ENCODE results near the gene GADL1.

Gene GADL1

GRCh38 chr3:30720586-30721313 is 173.7 kb downstream of the GADL1 start:
- no peak overlapping the region for H3K9ac ChIP-seq
- no peak for TF ChIP-seq Cebpa-rat (IDR thresholded peaks at IDR 0.05)
- peak overlapping the region; percentile 53; the same call in 1 of the 2 replicates for H3K4me2 ChIP-seq
- H3K4me1 ChIP-seq: peaks cover 43% of the 10 kb centered on the region
- no peaks in the 10 kb centered on the region for H4K20me1 ChIP-seq
- H3K36me3 ChIP-seq: no peaks in the 10 kb centered on the region
- H3K27ac ChIP-seq: peak overlapping the region; percentile 63
- H3K4me3 ChIP-seq: no peak overlapping the region
- H3K27me3 ChIP-seq: no peaks in the 10 kb centered on the region
- H3K9me3 ChIP-seq: peaks cover 39% of the 10 kb centered on the region

GRCh38 chr3:30719536-30719935 is 174.9 kb downstream of the GADL1 start:
- TF ChIP-seq Cebpa-rat (IDR thresholded peaks at IDR 0.05): no peak
- peaks cover 35% of the 10 kb centered on the region for H3K9me3 ChIP-seq
- no peak overlapping the region for H3K4me3 ChIP-seq
- H3K4me1 ChIP-seq: peaks cover 43% of the 10 kb centered on the region
- no peak overlapping the region for H3K9ac ChIP-seq
- peak overlapping the region; percentile 63 for H3K27ac ChIP-seq
- H4K20me1 ChIP-seq: no peaks in the 10 kb centered on the region
- H3K36me3 ChIP-seq: no peaks in the 10 kb centered on the region
- no peaks in the 10 kb centered on the region for H3K27me3 ChIP-seq
- peak overlapping the region; percentile 53 for H3K4me2 ChIP-seq

- no peaks in the 10 kb centered on the region for H3K27me3 ChIP-seq
Measured at GRCh38 chr3:30713885-30714503, 180.5 kb downstream of the GADL1 start.

GRCh38 chr3:30712991-30713390 is 181.5 kb downstream of the GADL1 start:
- H3K27me3 ChIP-seq: no peaks in the 10 kb centered on the region
- no peak overlapping the region for H3K27ac ChIP-seq
- H3K9me3 ChIP-seq: peaks cover 28% of the 10 kb centered on the region
- no peaks in the 10 kb centered on the region for H3K36me3 ChIP-seq
- H3K4me3 ChIP-seq: no peak overlapping the region
- no peak for TF ChIP-seq Cebpa-rat (IDR thresholded peaks at IDR 0.05)
- H3K9ac ChIP-seq: no peak overlapping the region
- H3K4me2 ChIP-seq: peak overlapping the region; percentile 5; the same call in 1 of the 2 replicates
- no peaks in the 10 kb centered on the region for H4K20me1 ChIP-seq
- H3K4me1 ChIP-seq: peaks cover 14% of the 10 kb centered on the region

More at GRCh38 chr3:30713885-30714503, 180.5 kb downstream of the GADL1 start:
- Histone ChIP-seq H3K4me3 (no peak overlapping the region), H3K9ac (no peak overlapping the region), H3K9me3 (peaks cover 28% of the 10 kb centered on the region), H3K36me3 (no peaks in the 10 kb centered on the region), H4K20me1 (no peaks in the 10 kb centered on the region), H3K4me2 (no peak overlapping the region), H3K27ac (no peak overlapping the region), H3K4me1 (peaks cover 24% of the 10 kb centered on the region)
- TF ChIP-seq Cebpa-rat (IDR thresholded peaks at IDR 0.05): no peak

GRCh38 chr3:30711867-30712266 is 182.6 kb downstream of the GADL1 start:
- TF ChIP-seq Cebpa-rat (IDR thresholded peaks at IDR 0.05): no peak
- Histone ChIP-seq H3K27me3 (no peaks in the 10 kb centered on the region), H3K4me1 (peaks cover 8% of the 10 kb centered on the region), H3K4me3 (no peak overlapping the region), H3K4me2 (no peak overlapping the region), H4K20me1 (no peaks in the 10 kb centered on the region), H3K27ac (no peak overlapping the region), H3K9me3 (peaks cover 24% of the 10 kb centered on the region), H3K9ac (no peak overlapping the region), H3K36me3 (no peaks in the 10 kb centered on the region)

GRCh38 chr3:30711151-30711550 is 183.3 kb downstream of the GADL1 start:
- TF ChIP-seq Cebpa-rat (IDR thresholded peaks at IDR 0.05): no peak
- Histone ChIP-seq H3K9ac (no peak overlapping the region), H3K27me3 (no peaks in the 10 kb centered on the region), H3K4me2 (no peak overlapping the region), H3K36me3 (no peaks in the 10 kb centered on the region), H3K4me3 (no peak overlapping the region), H3K9me3 (peaks cover 19% of the 10 kb centered on the region), H4K20me1 (no peaks in the 10 kb centered on the region), H3K27ac (no peak overlapping the region), H3K4me1 (peaks cover 8% of the 10 kb centered on the region)

- Histone ChIP-seq H3K36me3 (no peaks in the 10 kb centered on the region), H3K27me3 (no peaks in the 10 kb centered on the region), H3K4me3 (no peak overlapping the region), H3K9ac (no peak overlapping the region), H4K20me1 (no peaks in the 10 kb centered on the region), H3K9me3 (peaks cover 13% of the 10 kb centered on the region), H3K4me1 (peaks cover 8% of the 10 kb centered on the region), H3K4me2 (no peak overlapping the region), H3K27ac (no peak overlapping the region)
- no peak for TF ChIP-seq Cebpa-rat (IDR thresholded peaks at IDR 0.05)
Measured at GRCh38 chr3:30710017-30710416, 184.4 kb downstream of the GADL1 start.

- Histone ChIP-seq H3K4me2 (no peak overlapping the region), H4K20me1 (no peaks in the 10 kb centered on the region), H3K4me1 (peaks cover 8% of the 10 kb centered on the region), H3K36me3 (peaks cover under 1% of the 10 kb centered on the region; the same call in 1 of the 2 replicates), H3K9me3 (peaks cover 4% of the 10 kb centered on the region), H3K9ac (no peak overlapping the region), H3K27me3 (no peaks in the 10 kb centered on the region), H3K27ac (no peak overlapping the region), H3K4me3 (no peak overlapping the region)
- TF ChIP-seq Cebpa-rat (IDR thresholded peaks at IDR 0.05): no peak
Measured at GRCh38 chr3:30708472-30708871, 186.0 kb downstream of the GADL1 start.

GRCh38 chr3:30707825-30708224 is 186.6 kb downstream of the GADL1 start:
- H3K27ac ChIP-seq: no peak overlapping the region
- TF ChIP-seq Cebpa-rat (IDR thresholded peaks at IDR 0.05): no peak

More at GRCh38 chr3:30707825-30708224, 186.6 kb downstream of the GADL1 start:
- no peak overlapping the region for H3K9ac ChIP-seq
- H3K4me2 ChIP-seq: no peak overlapping the region
- H3K9me3 ChIP-seq: peaks cover 10% of the 10 kb centered on the region
- H3K36me3 ChIP-seq: peaks cover 5% of the 10 kb centered on the region; the same call in 1 of the 2 replicates
- H3K4me1 ChIP-seq: peaks cover 3% of the 10 kb centered on the region
- H3K27me3 ChIP-seq: no peaks in the 10 kb centered on the region
- no peak overlapping the region for H3K4me3 ChIP-seq
- H4K20me1 ChIP-seq: no peaks in the 10 kb centered on the region

All from BLaER1 (cell line).